SK-N-SH treated with all-trans-retinoic acid at 6 μM for 48 hours (cell line): ENCODE data around the gene UTRN.

Experiments used
- ARNTL ChIP-seq: fragments of 450-650 bp; formaldehyde crosslinking; IDR thresholded peaks from 2 replicates; pipeline ENCODE4 v1.5.0; 2020; ENCODE audit warnings: low read depth, mild to moderate bottlenecking, moderate library complexity, borderline replicate concordance
- CSDC2 ChIP-seq: fragments of 250-450 bp; sonication (Bioruptor Pico); IDR thresholded peaks from 2 replicates; pipeline ENCODE4 v1.5.0; 2020; ENCODE audit warnings: mild to moderate bottlenecking, moderate library complexity
- GLIS3 ChIP-seq: fragments of 250-450 bp; sonication (Bioruptor Pico); IDR thresholded peaks from 2 replicates; pipeline ENCODE4 v1.5.0; 2020; ENCODE audit warnings: mild to moderate bottlenecking, moderate library complexity
- ISL1 ChIP-seq: fragments of 250-450 bp; sonication (Bioruptor Pico); IDR thresholded peaks from 2 replicates; pipeline ENCODE4 v2.1.2; 2022; ENCODE audit warnings: mild to moderate bottlenecking, moderate library complexity
- OSR1 ChIP-seq: fragments of 250-450 bp; sonication (Bioruptor Pico); IDR thresholded peaks from 2 replicates; pipeline ENCODE4 v1.8.0; 2022; ENCODE audit warnings: moderate library complexity, mild to moderate bottlenecking, inconsistent platforms
- RARB ChIP-seq: fragments of 250-450 bp; sonication (Bioruptor Pico); IDR thresholded peaks from 2 replicates; pipeline ENCODE4 v1.8.0; 2021; ENCODE audit warnings: mild to moderate bottlenecking, moderate library complexity
- TCF4 ChIP-seq: fragments of 250-450 bp; sonication (Bioruptor Pico); IDR thresholded peaks from 2 replicates; pipeline ENCODE4 v1.8.0; 2021; ENCODE audit warnings: mild to moderate bottlenecking, moderate library complexity, borderline replicate concordance
- ZFP3 ChIP-seq: fragments of 250-450 bp; sonication (Bioruptor Pico); IDR thresholded peaks from 2 replicates; pipeline ENCODE4 v1.5.0; 2020; ENCODE audit warnings: mild to moderate bottlenecking, moderate library complexity
- ZFP30 ChIP-seq: fragments of 450-650 bp; formaldehyde crosslinking; IDR thresholded peaks from 2 replicates; pipeline ENCODE4 v1.5.0; 2022; ENCODE audit warnings: mild to moderate bottlenecking, moderate library complexity
- TF ChIP-seq, protein P1 (sequence below): fragments of 250-450 bp; sonication (Bioruptor Pico); IDR thresholded peaks from 2 replicates; pipeline ENCODE4 v1.5.0; 2020; ENCODE audit warnings: mild to moderate bottlenecking, moderate library complexity
- TF ChIP-seq, protein P2 (sequence below): fragments of 250-450 bp; sonication (Bioruptor Pico); IDR thresholded peaks from 2 replicates; pipeline ENCODE4 v1.8.0; 2021; ENCODE audit warnings: low read depth, mild to moderate bottlenecking, moderate library complexity, borderline replicate concordance
- TF ChIP-seq, protein P3 (sequence below): fragments of 250-450 bp; sonication (Bioruptor Pico); IDR thresholded peaks from 2 replicates; pipeline ENCODE4 v1.5.1; 2021; ENCODE audit warnings: mild to moderate bottlenecking, moderate library complexity
- TF ChIP-seq, protein P4 (sequence below): fragments of 250-450 bp; sonication (Bioruptor Pico); IDR thresholded peaks from 2 replicates; pipeline ENCODE4 v1.8.0; 2020; ENCODE audit warnings: mild to moderate bottlenecking, moderate library complexity, borderline replicate concordance
- TF ChIP-seq, protein P5 (sequence below): fragments of 250-450 bp; sonication (Bioruptor Pico); IDR thresholded peaks from 2 replicates; pipeline ENCODE4 v1.5.1; 2020; ENCODE audit warnings: low read depth, mild to moderate bottlenecking, moderate library complexity

DNA sequence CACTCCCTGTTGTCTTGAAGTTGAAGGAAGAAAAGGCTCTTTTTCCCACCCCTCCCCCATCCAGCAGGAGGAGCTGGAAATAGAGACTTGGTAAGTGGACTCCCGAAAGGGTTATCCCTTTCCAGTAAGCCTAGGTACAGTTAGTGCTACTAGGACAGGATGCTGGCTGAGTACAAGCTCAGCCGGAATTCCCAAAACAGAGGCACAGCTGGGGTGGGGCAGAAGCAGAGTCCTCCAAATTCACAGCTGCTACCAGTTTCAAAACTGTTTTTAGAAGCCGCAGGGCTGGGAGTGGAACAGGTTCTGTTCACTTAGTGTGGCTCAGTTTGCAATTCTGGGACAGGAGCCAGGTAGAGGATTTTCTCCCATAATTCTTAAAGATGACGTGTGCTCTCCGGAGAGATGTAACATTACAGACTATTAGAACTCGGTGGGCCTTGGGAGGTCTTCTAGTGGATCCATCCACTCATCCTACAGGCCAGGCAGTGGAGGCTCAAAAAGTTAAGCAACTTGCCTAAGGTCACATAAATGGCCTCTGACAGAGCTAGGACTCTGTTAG is 19.0 kb upstream of the UTRN start:
- TF ChIP-seq, protein P1, sequence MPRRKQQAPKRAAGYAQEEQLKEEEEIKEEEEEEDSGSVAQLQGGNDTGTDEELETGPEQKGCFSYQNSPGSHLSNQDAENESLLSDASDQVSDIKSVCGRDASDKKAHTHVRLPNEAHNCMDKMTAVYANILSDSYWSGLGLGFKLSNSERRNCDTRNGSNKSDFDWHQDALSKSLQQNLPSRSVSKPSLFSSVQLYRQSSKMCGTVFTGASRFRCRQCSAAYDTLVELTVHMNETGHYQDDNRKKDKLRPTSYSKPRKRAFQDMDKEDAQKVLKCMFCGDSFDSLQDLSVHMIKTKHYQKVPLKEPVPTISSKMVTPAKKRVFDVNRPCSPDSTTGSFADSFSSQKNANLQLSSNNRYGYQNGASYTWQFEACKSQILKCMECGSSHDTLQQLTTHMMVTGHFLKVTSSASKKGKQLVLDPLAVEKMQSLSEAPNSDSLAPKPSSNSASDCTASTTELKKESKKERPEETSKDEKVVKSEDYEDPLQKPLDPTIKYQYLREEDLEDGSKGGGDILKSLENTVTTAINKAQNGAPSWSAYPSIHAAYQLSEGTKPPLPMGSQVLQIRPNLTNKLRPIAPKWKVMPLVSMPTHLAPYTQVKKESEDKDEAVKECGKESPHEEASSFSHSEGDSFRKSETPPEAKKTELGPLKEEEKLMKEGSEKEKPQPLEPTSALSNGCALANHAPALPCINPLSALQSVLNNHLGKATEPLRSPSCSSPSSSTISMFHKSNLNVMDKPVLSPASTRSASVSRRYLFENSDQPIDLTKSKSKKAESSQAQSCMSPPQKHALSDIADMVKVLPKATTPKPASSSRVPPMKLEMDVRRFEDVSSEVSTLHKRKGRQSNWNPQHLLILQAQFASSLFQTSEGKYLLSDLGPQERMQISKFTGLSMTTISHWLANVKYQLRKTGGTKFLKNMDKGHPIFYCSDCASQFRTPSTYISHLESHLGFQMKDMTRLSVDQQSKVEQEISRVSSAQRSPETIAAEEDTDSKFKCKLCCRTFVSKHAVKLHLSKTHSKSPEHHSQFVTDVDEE (CRISPR knock-in tag), result no peak
- TF ChIP-seq RARB (CRISPR knock-in tag) (no peak), ARNTL (no peak), TCF4 (CRISPR knock-in tag) (no peak), GLIS3 (CRISPR knock-in tag) (no peak), CSDC2 (CRISPR knock-in tag) (no peak), ZFP3 (CRISPR knock-in tag) (no peak), OSR1 (CRISPR knock-in tag) (no peak), ISL1 (CRISPR knock-in tag) (no peak), ZFP30 (CRISPR knock-in tag) (no peak)
- TF ChIP-seq, protein P2, sequence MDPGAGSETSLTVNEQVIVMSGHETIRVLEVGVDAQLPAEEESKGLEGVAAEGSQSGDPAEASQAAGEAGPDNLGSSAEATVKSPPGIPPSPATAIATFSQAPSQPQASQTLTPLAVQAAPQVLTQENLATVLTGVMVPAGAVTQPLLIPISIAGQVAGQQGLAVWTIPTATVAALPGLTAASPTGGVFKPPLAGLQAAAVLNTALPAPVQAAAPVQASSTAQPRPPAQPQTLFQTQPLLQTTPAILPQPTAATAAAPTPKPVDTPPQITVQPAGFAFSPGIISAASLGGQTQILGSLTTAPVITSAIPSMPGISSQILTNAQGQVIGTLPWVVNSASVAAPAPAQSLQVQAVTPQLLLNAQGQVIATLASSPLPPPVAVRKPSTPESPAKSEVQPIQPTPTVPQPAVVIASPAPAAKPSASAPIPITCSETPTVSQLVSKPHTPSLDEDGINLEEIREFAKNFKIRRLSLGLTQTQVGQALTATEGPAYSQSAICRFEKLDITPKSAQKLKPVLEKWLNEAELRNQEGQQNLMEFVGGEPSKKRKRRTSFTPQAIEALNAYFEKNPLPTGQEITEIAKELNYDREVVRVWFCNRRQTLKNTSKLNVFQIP (CRISPR knock-in tag), result no peak
- TF ChIP-seq, protein P3, sequence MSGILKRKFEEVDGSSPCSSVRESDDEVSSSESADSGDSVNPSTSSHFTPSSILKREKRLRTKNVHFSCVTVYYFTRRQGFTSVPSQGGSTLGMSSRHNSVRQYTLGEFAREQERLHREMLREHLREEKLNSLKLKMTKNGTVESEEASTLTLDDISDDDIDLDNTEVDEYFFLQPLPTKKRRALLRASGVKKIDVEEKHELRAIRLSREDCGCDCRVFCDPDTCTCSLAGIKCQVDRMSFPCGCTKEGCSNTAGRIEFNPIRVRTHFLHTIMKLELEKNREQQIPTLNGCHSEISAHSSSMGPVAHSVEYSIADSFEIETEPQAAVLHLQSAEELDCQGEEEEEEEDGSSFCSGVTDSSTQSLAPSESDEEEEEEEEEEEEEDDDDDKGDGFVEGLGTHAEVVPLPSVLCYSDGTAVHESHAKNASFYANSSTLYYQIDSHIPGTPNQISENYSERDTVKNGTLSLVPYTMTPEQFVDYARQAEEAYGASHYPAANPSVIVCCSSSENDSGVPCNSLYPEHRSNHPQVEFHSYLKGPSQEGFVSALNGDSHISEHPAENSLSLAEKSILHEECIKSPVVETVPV (CRISPR knock-in tag), result no peak
- TF ChIP-seq, protein P4, sequence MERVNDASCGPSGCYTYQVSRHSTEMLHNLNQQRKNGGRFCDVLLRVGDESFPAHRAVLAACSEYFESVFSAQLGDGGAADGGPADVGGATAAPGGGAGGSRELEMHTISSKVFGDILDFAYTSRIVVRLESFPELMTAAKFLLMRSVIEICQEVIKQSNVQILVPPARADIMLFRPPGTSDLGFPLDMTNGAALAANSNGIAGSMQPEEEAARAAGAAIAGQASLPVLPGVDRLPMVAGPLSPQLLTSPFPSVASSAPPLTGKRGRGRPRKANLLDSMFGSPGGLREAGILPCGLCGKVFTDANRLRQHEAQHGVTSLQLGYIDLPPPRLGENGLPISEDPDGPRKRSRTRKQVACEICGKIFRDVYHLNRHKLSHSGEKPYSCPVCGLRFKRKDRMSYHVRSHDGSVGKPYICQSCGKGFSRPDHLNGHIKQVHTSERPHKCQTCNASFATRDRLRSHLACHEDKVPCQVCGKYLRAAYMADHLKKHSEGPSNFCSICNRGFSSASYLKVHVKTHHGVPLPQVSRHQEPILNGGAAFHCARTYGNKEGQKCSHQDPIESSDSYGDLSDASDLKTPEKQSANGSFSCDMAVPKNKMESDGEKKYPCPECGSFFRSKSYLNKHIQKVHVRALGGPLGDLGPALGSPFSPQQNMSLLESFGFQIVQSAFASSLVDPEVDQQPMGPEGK (CRISPR knock-in tag), result no peak
- TF ChIP-seq, protein P5, sequence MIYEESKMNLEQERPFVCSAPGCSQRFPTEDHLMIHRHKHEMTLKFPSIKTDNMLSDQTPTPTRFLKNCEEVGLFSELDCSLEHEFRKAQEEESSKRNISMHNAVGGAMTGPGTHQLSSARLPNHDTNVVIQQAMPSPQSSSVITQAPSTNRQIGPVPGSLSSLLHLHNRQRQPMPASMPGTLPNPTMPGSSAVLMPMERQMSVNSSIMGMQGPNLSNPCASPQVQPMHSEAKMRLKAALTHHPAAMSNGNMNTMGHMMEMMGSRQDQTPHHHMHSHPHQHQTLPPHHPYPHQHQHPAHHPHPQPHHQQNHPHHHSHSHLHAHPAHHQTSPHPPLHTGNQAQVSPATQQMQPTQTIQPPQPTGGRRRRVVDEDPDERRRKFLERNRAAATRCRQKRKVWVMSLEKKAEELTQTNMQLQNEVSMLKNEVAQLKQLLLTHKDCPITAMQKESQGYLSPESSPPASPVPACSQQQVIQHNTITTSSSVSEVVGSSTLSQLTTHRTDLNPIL, result no peak
